ENCODE measurements around the gene CRY2. TPM values are rescaled to one million over a fixed set of nuclear protein-coding genes. Genes with fewer than 3 reads are reported as not detected.

Gene CRY2
- polyA plus RNA-seq, 4 donors = 26.5 to 30.4 (median 29.1) TPM

DNA sequence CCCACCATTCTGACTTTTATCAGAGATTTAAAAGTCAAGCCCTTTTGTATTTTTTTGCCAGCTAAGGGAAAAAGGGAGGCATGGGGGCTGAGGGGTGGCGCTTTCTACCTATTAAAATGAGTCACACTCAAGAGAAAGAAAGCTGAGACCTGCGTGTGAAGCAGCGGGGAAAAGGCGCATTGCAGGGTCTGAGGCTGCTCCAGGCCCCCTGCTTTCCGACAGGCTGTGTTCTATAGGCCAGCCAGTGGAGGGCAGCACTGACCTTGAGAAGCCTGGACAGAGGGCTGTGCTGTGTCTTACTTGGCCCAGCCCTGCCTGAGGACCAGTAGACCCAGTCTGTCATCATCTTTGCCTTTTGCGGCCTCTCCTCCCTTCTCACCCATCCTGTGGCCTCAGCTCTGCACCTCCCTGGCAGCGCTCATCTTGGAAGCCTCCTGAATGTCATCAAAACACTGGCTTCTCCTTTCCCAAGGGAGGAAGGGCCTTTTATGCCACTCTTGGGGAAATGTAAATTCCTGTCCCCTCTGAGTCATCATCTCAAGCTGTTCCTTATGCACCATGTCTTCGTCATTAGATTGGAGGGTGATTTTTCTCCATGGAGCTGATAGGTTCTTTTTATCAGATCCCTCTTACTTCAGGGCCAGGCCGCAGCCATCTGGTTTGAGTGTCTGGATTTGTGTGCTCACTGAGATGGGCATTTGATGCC is 25.5 kb downstream of the CRY2 start:
- no peak for DNase-seq (ENCODE audit: low read depth in 4 of 4, low spot score in 3 of 4)

DNA sequence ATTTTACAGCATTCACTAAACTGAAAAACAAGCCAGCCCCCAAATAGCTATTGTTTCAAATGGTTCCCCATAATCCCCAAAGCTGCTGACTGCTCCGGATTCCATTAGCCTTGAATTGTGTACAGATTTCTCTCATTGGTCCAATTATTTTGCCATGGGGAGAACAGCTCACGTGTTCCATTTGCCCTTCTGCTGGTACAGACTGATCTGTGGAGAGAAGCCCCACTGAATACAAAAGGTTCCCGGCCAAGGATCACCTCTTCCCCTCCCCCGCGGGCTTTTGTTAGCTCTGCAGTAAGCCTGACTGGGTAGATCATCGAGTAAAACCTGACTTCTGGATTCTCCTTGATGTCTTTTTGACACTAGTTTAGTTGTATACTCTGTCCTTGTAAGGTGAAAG is 29.1 kb downstream of the CRY2 start:
- DNase-seq (ENCODE audit: low read depth in 4 of 4, low spot score in 3 of 4) = no peak

DNA sequence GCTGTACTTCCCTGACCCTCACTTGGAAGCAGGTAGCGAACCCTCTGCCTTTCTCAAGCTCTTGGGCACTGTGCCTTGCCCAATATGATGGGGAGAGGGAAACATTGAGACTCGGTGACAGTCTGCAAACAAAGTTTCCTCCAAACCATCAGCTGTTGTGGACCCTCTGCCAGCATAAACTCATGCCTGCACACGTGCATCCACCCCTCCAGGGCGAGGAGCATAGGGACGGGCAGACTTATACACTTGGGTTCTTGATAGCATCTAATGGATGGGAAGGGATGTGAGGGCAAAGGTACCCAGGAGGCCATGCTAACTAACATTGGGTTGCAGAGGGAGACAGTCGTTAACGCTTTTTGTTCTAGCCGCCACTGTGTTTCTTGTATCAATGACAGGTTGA is 29.9 kb downstream of the CRY2 start:
- no peak for DNase-seq (ENCODE audit: low read depth in 4 of 4, low spot score in 3 of 4)

- no peak for DNase-seq (ENCODE audit: low read depth in 4 of 4, low spot score in 3 of 4)
Measured at GRCh38 chr11:45877845-45878244, 30.6 kb downstream of the CRY2 start.

GRCh38 chr11:45879803-45880686 is 32.8 kb downstream of the CRY2 start:
- no peak for DNase-seq (ENCODE audit: low read depth in 4 of 4, low spot score in 3 of 4)

GRCh38 chr11:45880772-45881570 is 33.7 kb downstream of the CRY2 start:
- no peak for DNase-seq (ENCODE audit: low read depth in 4 of 4, low spot score in 3 of 4)

- no peak for DNase-seq (ENCODE audit: low read depth in 4 of 4, low spot score in 3 of 4)
Measured at GRCh38 chr11:45881708-45882368, 34.6 kb downstream of the CRY2 start.

- no peak for DNase-seq (ENCODE audit: low read depth in 4 of 4, low spot score in 3 of 4)
Measured at GRCh38 chr11:45884596-45885185, 37.4 kb downstream of the CRY2 start.

GRCh38 chr11:45885274-45885920 is 38.1 kb downstream of the CRY2 start, which contains the start of gene MAPK8IP1:
Gene MAPK8IP1 (plus strand): TSS chr11:45885651. CDS start chr11:45885821, 170 bp downstream.
- peak in 3 of 4 donors; percentile 25 to 42 (median 32) for DNase-seq (ENCODE audit: low read depth in 4 of 4, low spot score in 3 of 4)

- no peak for DNase-seq (ENCODE audit: low read depth in 4 of 4, low spot score in 3 of 4)
Measured at GRCh38 chr11:45885921-45886721, 38.8 kb downstream of the CRY2 start.

DNA sequence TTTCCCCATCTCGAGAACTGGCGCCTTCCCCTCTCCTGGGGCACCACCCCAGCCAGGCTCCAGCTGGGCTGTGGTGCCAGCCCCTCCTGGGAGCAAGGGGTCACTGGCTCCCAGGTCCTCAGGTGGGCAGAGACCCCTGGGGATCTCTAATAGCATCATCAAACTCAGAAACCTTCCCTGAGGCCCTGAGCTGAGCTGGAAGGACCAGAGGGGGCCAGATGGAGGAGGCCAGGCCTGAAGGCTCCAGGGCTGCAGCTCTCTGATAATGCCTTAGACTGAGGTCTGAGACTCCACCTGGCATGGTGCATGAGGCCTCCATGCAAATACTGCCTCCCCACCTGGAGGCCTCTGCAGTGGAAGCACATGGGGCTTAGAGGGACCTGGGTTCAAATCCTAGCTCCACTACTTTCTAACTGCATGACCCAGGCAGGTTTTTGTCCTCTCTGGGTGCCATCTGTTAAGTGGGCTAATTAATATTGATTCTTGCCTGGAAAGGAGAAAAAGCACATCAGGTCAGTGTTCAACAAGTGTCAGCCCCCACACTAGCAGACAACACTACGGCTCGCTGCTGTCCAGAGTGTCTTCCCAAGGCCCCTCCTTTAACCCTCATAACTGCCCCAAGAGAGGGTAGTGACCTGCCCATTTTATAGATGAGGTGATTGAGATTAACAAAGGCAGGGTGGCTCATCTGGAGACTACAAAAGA is 39.7 kb downstream of the CRY2 start:
- no peak for DNase-seq (ENCODE audit: low read depth in 4 of 4, low spot score in 3 of 4)

GRCh38 chr11:45887587-45887986 is 40.3 kb downstream of the CRY2 start:
- no peak for DNase-seq (ENCODE audit: low read depth in 4 of 4, low spot score in 3 of 4)

DNA sequence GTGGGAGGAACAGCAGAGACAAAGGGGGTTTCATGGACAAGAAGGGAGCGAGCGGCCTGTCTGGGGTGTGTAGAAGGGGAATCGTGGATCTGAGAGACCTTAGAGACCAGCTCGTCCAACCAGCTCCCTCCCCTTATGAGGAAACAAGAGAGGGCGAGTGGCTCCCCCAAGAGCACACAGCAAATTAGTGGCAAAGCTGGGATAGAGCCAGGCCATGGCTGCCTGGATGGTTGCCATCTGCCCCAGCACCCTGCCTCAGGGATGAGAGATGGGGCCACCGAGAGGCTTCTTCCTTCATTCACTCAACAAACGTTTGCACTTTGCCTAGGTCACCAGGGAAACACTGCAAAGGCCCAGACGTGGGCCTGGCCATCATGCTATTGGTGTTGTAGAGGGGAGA is 42.3 kb downstream of the CRY2 start:
- DNase-seq (ENCODE audit: low read depth in 4 of 4, low spot score in 3 of 4) = no peak

GRCh38 chr11:45889966-45890365 is 42.7 kb downstream of the CRY2 start:
- DNase-seq (ENCODE audit: low read depth in 4 of 4, low spot score in 3 of 4) = no peak

DNA sequence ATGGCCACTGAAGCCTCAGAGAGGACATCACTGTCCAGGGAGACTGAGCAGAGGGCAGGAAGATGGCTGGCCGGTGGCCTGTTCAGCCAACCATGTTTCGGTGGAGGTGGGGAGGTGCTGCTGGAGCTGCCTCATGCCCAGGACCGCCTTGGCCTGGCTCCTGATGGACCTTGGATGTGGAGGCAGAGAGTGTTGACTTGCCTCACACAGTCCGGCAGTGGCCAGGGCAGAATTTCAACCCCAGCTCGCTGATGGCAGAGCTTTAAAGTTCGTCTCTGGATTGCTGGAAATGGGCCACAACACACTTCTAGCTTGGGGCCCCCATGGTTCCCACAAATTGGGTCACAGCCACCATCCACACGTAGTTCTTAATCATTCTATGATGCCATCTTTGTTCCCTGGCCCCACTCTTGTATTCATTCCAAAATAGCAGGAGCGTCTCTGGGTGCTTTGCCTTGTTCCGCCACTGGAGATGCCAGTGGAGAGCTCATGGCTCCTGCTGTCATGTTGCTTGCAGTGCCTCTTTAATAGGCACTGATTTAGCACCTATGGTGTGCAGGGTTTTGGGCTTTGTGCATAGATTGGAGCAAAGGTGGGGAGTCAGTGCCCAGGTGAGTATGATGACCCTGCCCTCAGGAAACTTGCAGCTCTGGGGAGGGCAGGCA is 43.7 kb downstream of the CRY2 start:
- no peak for DNase-seq (ENCODE audit: low read depth in 4 of 4, low spot score in 3 of 4)

GRCh38 chr11:45892856-45893255 is 45.6 kb downstream of the CRY2 start:
- DNase-seq (ENCODE audit: low read depth in 4 of 4, low spot score in 3 of 4) = no peak

GRCh38 chr11:45894555-45895247 is 47.4 kb downstream of the CRY2 start:
- DNase-seq (ENCODE audit: low read depth in 4 of 4, low spot score in 3 of 4) = no peak

Data from right renal pelvis (tissue), 4 donors.